ENCODE measurements around the gene CPT1A.

- TF ChIP-seq GATA2 (IDR thresholded peaks at IDR 0.05; ENCODE audit: low read depth, low read length) = no peak
- no peak for TF ChIP-seq GATA3 (IDR thresholded peaks at IDR 0.05; ENCODE audit: low read depth, low read length)
Measured at GRCh38 chr11:68857037-68857586, 15.4 kb upstream of the CPT1A start.

All from SH-SY5Y (cell line).